Medulla oblongata (tissue), 1 donor: ENCODE data around the gene ALKBH1.
A peak's percentile ranks its signal among the peaks of the same experiment; 100 is the strongest.
"Not testable (repeated sequence)": the region's sequence is repeated elsewhere in the genome, so short reads cannot be mapped to it uniquely, and the experiment has no call there.

Experiments
- DNase-seq: peaks from one replicate; pipeline ENCODE4 v3.0.0-alpha.2; 2015; ENCODE audit errors: extremely low spot score

ALKBH1 gene

GRCh38 chr14:77707724-77708408 lies at the start of gene ALKBH1, which contains the start of gene SLIRP:
Gene ALKBH1, minus strand, starts transcription at chr14:77708023. Its CDS starts 19 bp downstream, at chr14:77708004.
Gene SLIRP, plus strand, starts transcription at chr14:77708103. Its CDS starts 9 bp downstream, at chr14:77708112.
- DNase-seq, result peak; percentile 95

- DNase-seq, result no peak
These were observed 45.1 kb upstream of the ALKBH1 start for GRCh38 chr14:77752799-77753516.

GRCh38 chr14:77752266-77752665 lies 44.4 kb upstream of the ALKBH1 start:
- no peak for DNase-seq

GRCh38 chr14:77747425-77747824 lies 39.6 kb upstream of the ALKBH1 start:
- not testable (repeated sequence) for DNase-seq

GRCh38 chr14:77746064-77746702 lies 38.4 kb upstream of the ALKBH1 start:
- DNase-seq, result no peak

GRCh38 chr14:77741438-77741837 lies 33.6 kb upstream of the ALKBH1 start:
- DNase-seq, result no peak

GRCh38 chr14:77738559-77739250 lies 30.9 kb upstream of the ALKBH1 start:
- peak; percentile 17 for DNase-seq

GRCh38 chr14:77730976-77731497 lies 23.2 kb upstream of the ALKBH1 start:
- no peak for DNase-seq

GRCh38 chr14:77722301-77722700 lies 14.5 kb upstream of the ALKBH1 start:
- no peak for DNase-seq

- DNase-seq, result no peak
These were observed 13.6 kb upstream of the ALKBH1 start for GRCh38 chr14:77721437-77721836.

- DNase-seq, result no peak
These were observed 9.9 kb upstream of the ALKBH1 start for GRCh38 chr14:77717608-77718305.

- no peak for DNase-seq
These were observed 7.1 kb upstream of the ALKBH1 start for GRCh38 chr14:77714926-77715325.

- no peak for DNase-seq
These were observed 2.5 kb upstream of the ALKBH1 start for GRCh38 chr14:77710364-77710763.

- DNase-seq, result peak; percentile 42
These were observed 1.6 kb upstream of the ALKBH1 start for GRCh38 chr14:77709412-77709811.

GRCh38 chr14:77708749-77709148 lies 926 bp upstream of the ALKBH1 start:
- peak; percentile 3 for DNase-seq

GRCh38 chr14:77707355-77707723 lies 484 bp downstream of the ALKBH1 start:
- peak; percentile 63 for DNase-seq

GRCh38 chr14:77691259-77691658 lies 16.6 kb downstream of the ALKBH1 start:
- peak; percentile 33 for DNase-seq

GRCh38 chr14:77682158-77682553 lies 25.7 kb downstream of the ALKBH1 start:
- no peak for DNase-seq

GRCh38 chr14:77681196-77682157 lies 26.3 kb downstream of the ALKBH1 start:
- no peak for DNase-seq

- DNase-seq, result no peak
These were observed 32.9 kb downstream of the ALKBH1 start for GRCh38 chr14:77674931-77675330.
